HCT116 (cell line): ENCODE results near the gene PLA2G2F. TPM values are rescaled to one million over a fixed set of nuclear protein-coding genes. Genes with fewer than 3 reads are reported as not detected.

Experiments
- total RNA-seq: library from RNA; stranded (reverse); gene quantifications from one replicate; pipeline ENCODE4 v1.2.1, GENCODE V29; 2021; ENCODE audit not compliant: unreplicated experiment

Gene PLA2G2F
- total RNA-seq, 1 experiment from 2014 or later, result 0.12 TPM

Other genes with a start within 250 kb of the PLA2G2F start
- gene PLA2G2E, start 215.7 kb upstream of the PLA2G2F start, total RNA-seq, result not detected
- gene PLA2G2A, start 159.7 kb upstream of the PLA2G2F start, total RNA-seq, result not detected
- gene PLA2G5, start 69.1 kb upstream of the PLA2G2F start, total RNA-seq, result not detected
- gene PLA2G2D, start 19.8 kb upstream of the PLA2G2F start, total RNA-seq, result not detected
- gene UBXN10, start 46.8 kb downstream of the PLA2G2F start, total RNA-seq, result not detected
- not detected for gene PLA2G2C, start 47.2 kb downstream of the PLA2G2F start, total RNA-seq
- not detected for gene VWA5B1, start 151.6 kb downstream of the PLA2G2F start, total RNA-seq